ENCODE measurements around the gene RADIL. TPM values are rescaled to one million over a fixed set of nuclear protein-coding genes. Genes with fewer than 3 reads are reported as not detected.

The RADIL gene
- total and polyA plus RNA-seq, 2 donors: 4.9 to 8.0 TPM

GRCh38 chr7:4823441-4824119 lies 59.9 kb downstream of the RADIL start:
- Histone ChIP-seq H3K36me3 (ENCODE audit: insufficient read depth) (no peaks in the 10 kb centered on the region), H3K4me3 (ENCODE audit: low read depth, low read length) (no peak overlapping the region), H3K4me1 (ENCODE audit: insufficient read depth) (no peaks in the 10 kb centered on the region), H3K27ac (ENCODE audit: low read depth) (no peak overlapping the region)
- no peak for DNase-seq (ENCODE audit: extremely low spot score)
- 79% methylated on average over 14 of the region's 14 CpGs for WGBS

GRCh38 chr7:4822677-4823076 lies 60.8 kb downstream of the RADIL start:
- H3K27ac ChIP-seq (ENCODE audit: low read depth): no peak overlapping the region
- no peak overlapping the region for H3K4me3 ChIP-seq (ENCODE audit: low read depth, low read length)
- WGBS: 85% methylated on average over 9 of the region's 9 CpGs
- H3K36me3 ChIP-seq (ENCODE audit: insufficient read depth): no peaks in the 10 kb centered on the region
- DNase-seq (ENCODE audit: extremely low spot score): no peak
- no peaks in the 10 kb centered on the region for H3K4me1 ChIP-seq (ENCODE audit: insufficient read depth)

- WGBS: 84% methylated on average over 20 of the region's 20 CpGs
- Histone ChIP-seq H3K36me3 (ENCODE audit: insufficient read depth) (no peaks in the 10 kb centered on the region), H3K4me1 (ENCODE audit: insufficient read depth) (no peaks in the 10 kb centered on the region), H3K4me3 (ENCODE audit: low read depth, low read length) (no peak overlapping the region), H3K27ac (ENCODE audit: low read depth) (no peak overlapping the region)
- DNase-seq (ENCODE audit: extremely low spot score): no peak
These were observed 62.5 kb downstream of the RADIL start for GRCh38 chr7:4820967-4821471.

GRCh38 chr7:4820405-4820966 lies 63.0 kb downstream of the RADIL start:
- H3K36me3 ChIP-seq (ENCODE audit: insufficient read depth): no peaks in the 10 kb centered on the region
- H3K27ac ChIP-seq (ENCODE audit: low read depth): no peak overlapping the region
- no peaks in the 10 kb centered on the region for H3K4me1 ChIP-seq (ENCODE audit: insufficient read depth)
- no peak for DNase-seq (ENCODE audit: extremely low spot score)
- WGBS: 72% methylated on average over 19 of the region's 19 CpGs
- no peak overlapping the region for H3K4me3 ChIP-seq (ENCODE audit: low read depth, low read length)

GRCh38 chr7:4819560-4820404 lies 63.7 kb downstream of the RADIL start:
- Histone ChIP-seq H3K27ac (ENCODE audit: low read depth) (no peak overlapping the region), H3K36me3 (ENCODE audit: insufficient read depth) (no peaks in the 10 kb centered on the region), H3K4me1 (ENCODE audit: insufficient read depth) (no peaks in the 10 kb centered on the region), H3K4me3 (ENCODE audit: low read depth, low read length) (no peak overlapping the region)
- no peak for DNase-seq (ENCODE audit: extremely low spot score)
- WGBS: 74% methylated on average over 39 of the region's 39 CpGs

- Histone ChIP-seq H3K4me1 (ENCODE audit: insufficient read depth) (no peaks in the 10 kb centered on the region), H3K36me3 (ENCODE audit: insufficient read depth) (no peaks in the 10 kb centered on the region), H3K4me3 (ENCODE audit: low read depth, low read length) (no peak overlapping the region), H3K27ac (ENCODE audit: low read depth) (no peak overlapping the region)
- no peak for DNase-seq (ENCODE audit: extremely low spot score)
- 70% methylated on average over 32 of the region's 32 CpGs for whole genome bisulfite sequencing
These were observed 65.3 kb downstream of the RADIL start for GRCh38 chr7:4818000-4818794.

GRCh38 chr7:4817178-4817901 lies 66.2 kb downstream of the RADIL start:
- WGBS: 91% methylated on average over 38 of the region's 38 CpGs
- Histone ChIP-seq H3K36me3 (ENCODE audit: insufficient read depth) (no peaks in the 10 kb centered on the region), H3K4me3 (ENCODE audit: low read depth, low read length) (no peak overlapping the region), H3K4me1 (ENCODE audit: insufficient read depth) (no peaks in the 10 kb centered on the region), H3K27ac (ENCODE audit: low read depth) (no peak overlapping the region)
- DNase-seq (ENCODE audit: extremely low spot score): no peak

GRCh38 chr7:4816419-4817080 lies 67.0 kb downstream of the RADIL start:
- no peak overlapping the region for H3K4me3 ChIP-seq (ENCODE audit: low read depth, low read length)
- 94% methylated on average over 26 of the region's 26 CpGs for WGBS
- DNase-seq (ENCODE audit: extremely low spot score): no peak
- no peaks in the 10 kb centered on the region for H3K4me1 ChIP-seq (ENCODE audit: insufficient read depth)
- no peak overlapping the region for H3K27ac ChIP-seq (ENCODE audit: low read depth)
- H3K36me3 ChIP-seq (ENCODE audit: insufficient read depth): no peaks in the 10 kb centered on the region

GRCh38 chr7:4815609-4816418 lies 67.7 kb downstream of the RADIL start:
- Histone ChIP-seq H3K27ac (ENCODE audit: low read depth) (no peak overlapping the region), H3K36me3 (ENCODE audit: insufficient read depth) (no peaks in the 10 kb centered on the region), H3K4me1 (ENCODE audit: insufficient read depth) (no peaks in the 10 kb centered on the region), H3K4me3 (ENCODE audit: low read depth, low read length) (no peak overlapping the region)
- DNase-seq (ENCODE audit: extremely low spot score): no peak
- 93% methylated on average over 38 of the region's 38 CpGs for WGBS

GRCh38 chr7:4815121-4815520 lies 68.4 kb downstream of the RADIL start:
- DNase-seq (ENCODE audit: extremely low spot score): no peak
- H3K27ac ChIP-seq (ENCODE audit: low read depth): no peak overlapping the region
- no peak overlapping the region for H3K4me3 ChIP-seq (ENCODE audit: low read depth, low read length)
- H3K36me3 ChIP-seq (ENCODE audit: insufficient read depth): no peaks in the 10 kb centered on the region
- WGBS: 97% methylated on average over 14 of the region's 14 CpGs
- no peaks in the 10 kb centered on the region for H3K4me1 ChIP-seq (ENCODE audit: insufficient read depth)

- 82% methylated on average over 14 of the region's 14 CpGs for WGBS
- no peak overlapping the region for H3K27ac ChIP-seq (ENCODE audit: low read depth)
These were observed 69.1 kb downstream of the RADIL start for GRCh38 chr7:4814433-4814832.

GRCh38 chr7:4809666-4810065 lies 73.8 kb downstream of the RADIL start:
- 90% methylated on average over 14 of the region's 14 CpGs for WGBS
- Histone ChIP-seq H3K4me1 (ENCODE audit: insufficient read depth) (no peaks in the 10 kb centered on the region), H3K36me3 (ENCODE audit: insufficient read depth) (no peaks in the 10 kb centered on the region), H3K27ac (ENCODE audit: low read depth) (no peak overlapping the region), H3K4me3 (ENCODE audit: low read depth, low read length) (no peak overlapping the region)
- DNase-seq (ENCODE audit: extremely low spot score): no peak

More at GRCh38 chr7:4814433-4814832, 69.1 kb downstream of the RADIL start:
- Histone ChIP-seq H3K36me3 (ENCODE audit: insufficient read depth) (no peaks in the 10 kb centered on the region), H3K4me1 (ENCODE audit: insufficient read depth) (no peaks in the 10 kb centered on the region), H3K4me3 (ENCODE audit: low read depth, low read length) (no peak overlapping the region)
- no peak for DNase-seq (ENCODE audit: extremely low spot score)

Data from urinary bladder (tissue), 4 donors.